Stomach (tissue), 9 donors: ENCODE results near the gene EPHB1. TPM values are rescaled to one million over a fixed set of nuclear protein-coding genes. Genes with fewer than 3 reads are reported as not detected.

Experiments used
- DNase-seq, 2 donors: peaks; one replicate each; pipeline versions ENCODE4 v3.0.0 to v3.0.0-alpha.2; 2013 to 2019
- H3K27ac ChIP-seq, 5 donors: fragments of 200-600 bp in 4 of 5; sonication (generic) in 4 of 5; one replicate each; pipeline ENCODE4 v1.5.1; 2013 to 2019; ENCODE audit warnings: mild to moderate bottlenecking in 1 of 5, moderate library complexity in 1 of 5
- H3K27me3 ChIP-seq, 3 donors: fragments of 200-600 bp; sonication (generic); one replicate each; pipeline ENCODE4 v1.5.1; 2017 to 2019; ENCODE audit warnings: mixed run types in 1 of 3
- H3K36me3 ChIP-seq, 4 donors: fragments of 200-600 bp; sonication (generic); 1 replicate in 3 of 4; 2 replicates in 1 of 4; pipeline ENCODE4 v1.5.1; 2016 to 2019
- H3K4me1 ChIP-seq, 4 donors: fragments of 200-600 bp; sonication (generic); one replicate each; pipeline ENCODE4 v1.5.1; 2016 to 2019
- H3K4me3 ChIP-seq, 4 donors: fragments of 200-600 bp; sonication (generic) in 3 of 4; one replicate each; pipeline ENCODE4 v1.5.1; 2016 to 2019; ENCODE audit warnings: mild to moderate bottlenecking in 1 of 4
- H3K9me3 ChIP-seq, 4 donors: fragments of 200-600 bp; sonication (generic); one replicate each; pipeline ENCODE4 v1.5.1; 2016 to 2019
- CTCF ChIP-seq, 7 experiments: fragments of 450-650 bp in 4 of 7; fragments of 200-600 bp in 3 of 7; sonication (generic) in 3 of 7; IDR thresholded peaks; one replicate each; pipeline ENCODE4 v1.5.1; 2016 to 2019; ENCODE audit warnings: antibody characterized with exemption in 7 of 7, control low read depth in 2 of 7, mild to moderate bottlenecking in 1 of 7
- EP300 ChIP-seq: sonication (generic); formaldehyde crosslinking; IDR thresholded peaks from one replicate; pipeline ENCODE4 v1.6.1; 2017; ENCODE audit warnings: antibody characterized with exemption
- POLR2A ChIP-seq, 4 donors: fragments of 450-650 bp; IDR thresholded peaks; one replicate each; pipeline ENCODE4 v1.6.1; 2016; ENCODE audit warnings: antibody characterized with exemption in 4 of 4, control low read depth in 2 of 4, mild to moderate bottlenecking in 1 of 4, moderate library complexity in 1 of 4
- POLR2AphosphoS5 ChIP-seq, 3 donors: sonication (generic); formaldehyde crosslinking; IDR thresholded peaks; one replicate each; pipeline ENCODE4 v1.6.1; 2016; ENCODE audit warnings: antibody characterized with exemption in 3 of 3
- WGBS, 5 donors: extraction: QIAGEN DNeasy Blood & Tissue Kit in 3 of 5; methylation state at CpG; one replicate each; pipeline versions ENCODE4 v1.1.5 to v1.1.7; 2013 to 2018; 5-methylcytosine and 5-hydroxymethylcytosine counted together
- intact Hi-C: fragments of 100-400 bp; cut with DNase I; formaldehyde crosslinking; loops from one replicate; pipeline ENCODE4 v1.15.1; 2023; ENCODE audit warnings: low total_unique reads
- polyA plus RNA-seq, 3 donors: library from polyadenylated mRNA; stranded (reverse); fragments of 200-250 nt; gene quantifications; one replicate each; pipeline ENCODE4 v1.2.3, GENCODE V29; 2013
- total RNA-seq, 5 donors: library from RNA; depleted of rRNA; stranded (reverse); fragments of >200 nt; gene quantifications; one replicate each; pipeline versions ENCODE4 v1.1.0 to v1.2.3, GENCODE V29; 2014 to 2016
- donor health status: healthy with polysubstance abuse.
- donor health status: Bipolar disorder and iron deficiency.
- donor health status: healthy.

EPHB1 gene
- total and polyA plus RNA-seq, 8 donors = 0.13 to 2.3 (median 1.0) TPM; not detected in 4

GRCh38 chr3:135081856-135082434 is 286.9 kb downstream of the EPHB1 start:
- Histone ChIP-seq H3K27ac (no peak overlapping the region), H3K9me3 (no peaks in the 10 kb centered on the region), H3K4me3 (no peak overlapping the region), H3K27me3 (no peaks in the 10 kb centered on the region), H3K36me3 (no peaks in the 10 kb centered on the region), H3K4me1 (no peaks in the 10 kb centered on the region)
- intact Hi-C loops = no loop called here
- 78 to 92% (median 88%) methylated on average over 5 of the region's 5 CpGs for WGBS, 5 donors
- TF ChIP-seq CTCF (IDR thresholded peaks at IDR 0.05) = no peak
- no peak for TF ChIP-seq POLR2A (IDR thresholded peaks at IDR 0.05)
- no peak for TF ChIP-seq EP300
- no peak for DNase-seq

- Histone ChIP-seq H3K4me1 (no peaks in the 10 kb centered on the region), H3K36me3 (no peaks in the 10 kb centered on the region), H3K27me3 (no peaks in the 10 kb centered on the region), H3K9me3 (no peaks in the 10 kb centered on the region), H3K4me3 (no peak overlapping the region), H3K27ac (no peak overlapping the region)
- TF ChIP-seq EP300 (no peak), CTCF (IDR thresholded peaks at IDR 0.05) (no peak), POLR2A (IDR thresholded peaks at IDR 0.05) (no peak), POLR2AphosphoS5 (IDR thresholded peaks at IDR 0.05) (no peak)
- intact Hi-C loops = no loop called here
- WGBS, 5 donors = 62 to 71% (median 65%) methylated on average over 7 of the region's 7 CpGs
- DNase-seq = no peak
These were observed 287.6 kb downstream of the EPHB1 start for GRCh38 chr3:135082706-135083105.

GRCh38 chr3:135083179-135083578 is 288.1 kb downstream of the EPHB1 start:
- TF ChIP-seq POLR2A (IDR thresholded peaks at IDR 0.05) (no peak), EP300 (no peak), POLR2AphosphoS5 (IDR thresholded peaks at IDR 0.05) (no peak), CTCF (IDR thresholded peaks at IDR 0.05) (no peak)
- DNase-seq = no peak
- Histone ChIP-seq H3K9me3 (no peaks in the 10 kb centered on the region), H3K27me3 (no peaks in the 10 kb centered on the region), H3K36me3 (no peaks in the 10 kb centered on the region), H3K4me3 (no peak overlapping the region), H3K27ac (no peak overlapping the region), H3K4me1 (no peaks in the 10 kb centered on the region)
- 63 to 82% (median 67%) methylated on average over 1 of the region's 1 CpG for WGBS, 5 donors
- intact Hi-C loops = no loop called here

GRCh38 chr3:135083756-135084155 is 288.7 kb downstream of the EPHB1 start:
- no peaks in the 10 kb centered on the region for H3K4me1 ChIP-seq
- H3K9me3 ChIP-seq = no peaks in the 10 kb centered on the region
- WGBS, 5 donors = 45 to 71% (median 60%) methylated on average over 1 of the region's 1 CpG
- H3K4me3 ChIP-seq = no peak overlapping the region
- DNase-seq = no peak
- no peaks in the 10 kb centered on the region for H3K36me3 ChIP-seq
- H3K27ac ChIP-seq = no peak overlapping the region
- no peak for TF ChIP-seq CTCF (IDR thresholded peaks at IDR 0.05)
- no peak for TF ChIP-seq EP300
- TF ChIP-seq POLR2A (IDR thresholded peaks at IDR 0.05) = no peak
- no peak for TF ChIP-seq POLR2AphosphoS5 (IDR thresholded peaks at IDR 0.05)
- H3K27me3 ChIP-seq = no peaks in the 10 kb centered on the region
- intact Hi-C loops = no loop called here
